ENCODE measurements around the gene PPP1R9A. TPM values are rescaled to one million over a fixed set of nuclear protein-coding genes. Genes with fewer than 3 reads are reported as not detected.

The PPP1R9A gene
- total and polyA plus RNA-seq, 8 donors = 18.7 to 28.6 (median 24.3) TPM

DNA sequence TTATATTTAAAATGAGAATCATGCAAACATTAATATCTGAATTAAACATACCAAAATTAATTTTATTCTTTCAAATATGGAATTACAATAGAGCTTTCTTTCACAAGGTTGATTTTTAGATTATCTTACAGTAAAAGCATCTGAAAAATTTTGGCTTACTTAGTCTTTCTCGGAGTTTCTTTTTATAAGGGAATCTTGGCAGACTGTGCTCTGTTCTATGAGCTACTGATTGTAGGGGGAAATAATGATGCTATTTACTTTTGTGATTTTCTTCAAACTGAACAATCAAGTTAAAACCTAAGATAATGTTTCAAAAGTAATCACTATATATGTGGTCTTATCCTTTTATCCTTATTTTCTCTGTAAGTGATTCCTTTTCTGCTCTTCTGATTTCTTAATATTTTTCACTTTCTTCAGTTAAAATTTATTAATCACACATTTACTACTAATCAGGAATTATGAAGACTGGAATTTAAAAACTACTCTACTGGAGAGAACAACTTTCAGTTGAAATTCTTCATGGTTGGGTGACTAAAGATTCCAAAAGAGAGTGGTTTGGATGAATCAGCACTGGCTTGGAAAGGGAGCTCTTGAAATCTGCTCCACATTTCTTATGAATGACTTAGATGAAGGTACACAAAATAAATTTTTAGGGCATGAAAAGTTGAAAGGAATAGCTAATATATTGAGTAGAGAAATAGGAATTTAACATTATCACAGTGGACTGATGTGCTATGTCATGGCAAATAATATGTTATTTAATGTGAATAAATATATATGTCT lies 103.9 kb downstream of the PPP1R9A start:
- Histone ChIP-seq H3K27me3 (no peaks in the 10 kb centered on the region), H3K9me3 (no peaks in the 10 kb centered on the region), H3K27ac (peak overlapping the region in 1 of 2 donors; percentile 43), H3K4me3 (no peak overlapping the region), H3K36me3 (no peaks in the 10 kb centered on the region), H3K4me1 (no peaks in the 10 kb centered on the region)
- intact Hi-C loops (cut with DNase I) = no loop called here
- DNase-seq (no peak), ATAC-seq (peak; percentile 80)
- TF ChIP-seq, protein P1, sequence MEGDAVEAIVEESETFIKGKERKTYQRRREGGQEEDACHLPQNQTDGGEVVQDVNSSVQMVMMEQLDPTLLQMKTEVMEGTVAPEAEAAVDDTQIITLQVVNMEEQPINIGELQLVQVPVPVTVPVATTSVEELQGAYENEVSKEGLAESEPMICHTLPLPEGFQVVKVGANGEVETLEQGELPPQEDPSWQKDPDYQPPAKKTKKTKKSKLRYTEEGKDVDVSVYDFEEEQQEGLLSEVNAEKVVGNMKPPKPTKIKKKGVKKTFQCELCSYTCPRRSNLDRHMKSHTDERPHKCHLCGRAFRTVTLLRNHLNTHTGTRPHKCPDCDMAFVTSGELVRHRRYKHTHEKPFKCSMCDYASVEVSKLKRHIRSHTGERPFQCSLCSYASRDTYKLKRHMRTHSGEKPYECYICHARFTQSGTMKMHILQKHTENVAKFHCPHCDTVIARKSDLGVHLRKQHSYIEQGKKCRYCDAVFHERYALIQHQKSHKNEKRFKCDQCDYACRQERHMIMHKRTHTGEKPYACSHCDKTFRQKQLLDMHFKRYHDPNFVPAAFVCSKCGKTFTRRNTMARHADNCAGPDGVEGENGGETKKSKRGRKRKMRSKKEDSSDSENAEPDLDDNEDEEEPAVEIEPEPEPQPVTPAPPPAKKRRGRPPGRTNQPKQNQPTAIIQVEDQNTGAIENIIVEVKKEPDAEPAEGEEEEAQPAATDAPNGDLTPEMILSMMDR (IDR thresholded peaks at IDR 0.05) = no peak

DNA sequence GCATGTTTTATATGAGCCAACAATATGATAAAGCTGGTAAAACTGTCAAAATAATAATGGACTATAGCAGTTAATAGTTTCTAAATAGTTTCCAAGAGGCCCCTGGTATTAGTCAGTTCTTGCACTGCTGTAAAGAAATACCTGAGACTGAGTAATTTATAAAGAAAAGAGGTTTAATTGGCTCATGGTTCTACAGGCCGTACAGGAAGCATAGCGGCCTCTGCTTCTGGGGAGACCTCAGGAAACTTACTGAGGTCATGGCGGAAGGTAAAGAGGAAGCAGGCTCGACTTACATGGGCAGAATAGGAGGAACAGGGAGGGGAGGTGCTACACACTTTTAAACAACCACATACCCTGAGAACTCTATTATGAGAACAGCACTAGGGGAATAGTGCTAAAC lies 104.6 kb downstream of the PPP1R9A start:
- Histone ChIP-seq H3K9me3 (no peaks in the 10 kb centered on the region), H3K27me3 (no peaks in the 10 kb centered on the region), H3K4me1 (no peaks in the 10 kb centered on the region), H3K27ac (peak overlapping the region in 1 of 2 donors; percentile 43), H3K4me3 (no peak overlapping the region), H3K36me3 (no peaks in the 10 kb centered on the region)
- no peak for ATAC-seq
- intact Hi-C loops (cut with DNase I) = no loop called here
- TF ChIP-seq, protein P1 (IDR thresholded peaks at IDR 0.05) = no peak
- DNase-seq = no peak

DNA sequence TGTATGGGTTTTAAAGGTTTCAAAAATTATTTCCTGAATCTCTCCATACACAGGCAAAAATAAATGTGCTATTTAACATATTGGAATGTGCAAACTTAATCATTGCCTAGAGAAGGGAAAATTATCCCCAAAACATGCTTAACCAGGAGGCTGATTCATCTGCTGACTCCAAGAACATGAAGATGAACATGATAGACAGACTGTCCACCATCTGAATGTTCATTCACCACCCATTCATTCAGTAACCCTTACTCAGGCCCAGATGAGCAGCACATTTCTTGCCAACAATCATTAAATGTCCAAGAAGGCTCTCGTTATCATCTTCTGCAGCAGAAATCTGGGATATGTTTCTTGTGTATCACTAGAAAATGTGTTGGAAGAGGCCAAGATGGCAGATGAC lies 110.6 kb downstream of the PPP1R9A start:
- Histone ChIP-seq H3K4me1 (no peaks in the 10 kb centered on the region), H3K27ac (no peak overlapping the region), H3K27me3 (no peaks in the 10 kb centered on the region), H3K9me3 (no peaks in the 10 kb centered on the region), H3K4me3 (no peak overlapping the region), H3K36me3 (no peaks in the 10 kb centered on the region)
- TF ChIP-seq, protein P1 (IDR thresholded peaks at IDR 0.05) = no peak
- ATAC-seq = no peak
- intact Hi-C loops (cut with DNase I) = no loop called here
- no peak for DNase-seq

DNA sequence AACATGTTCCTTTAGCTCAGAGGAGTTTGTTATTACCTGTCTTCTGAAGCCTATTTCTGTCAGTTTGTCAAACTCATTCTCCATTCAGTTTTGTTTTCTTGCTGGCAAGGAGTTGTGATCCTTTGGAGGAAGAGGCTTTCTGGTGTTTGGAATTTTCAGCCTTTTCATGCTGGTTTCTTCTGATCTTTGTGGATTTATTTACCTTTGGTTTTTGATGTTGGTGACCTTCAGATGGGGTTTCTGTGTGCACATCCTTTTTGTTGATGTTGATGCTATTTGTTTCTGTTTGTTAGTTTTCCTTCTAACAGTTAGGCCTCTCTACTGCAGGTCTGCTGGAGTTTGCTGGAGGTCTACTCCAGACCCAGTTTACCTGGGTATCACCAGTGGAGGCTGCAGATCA lies 118.6 kb downstream of the PPP1R9A start:
- intact Hi-C loops (cut with DNase I) = no loop called here
- peaks cover 0 to 23% of the 10 kb centered on the region in 2 donors for H3K9me3 ChIP-seq

DNA sequence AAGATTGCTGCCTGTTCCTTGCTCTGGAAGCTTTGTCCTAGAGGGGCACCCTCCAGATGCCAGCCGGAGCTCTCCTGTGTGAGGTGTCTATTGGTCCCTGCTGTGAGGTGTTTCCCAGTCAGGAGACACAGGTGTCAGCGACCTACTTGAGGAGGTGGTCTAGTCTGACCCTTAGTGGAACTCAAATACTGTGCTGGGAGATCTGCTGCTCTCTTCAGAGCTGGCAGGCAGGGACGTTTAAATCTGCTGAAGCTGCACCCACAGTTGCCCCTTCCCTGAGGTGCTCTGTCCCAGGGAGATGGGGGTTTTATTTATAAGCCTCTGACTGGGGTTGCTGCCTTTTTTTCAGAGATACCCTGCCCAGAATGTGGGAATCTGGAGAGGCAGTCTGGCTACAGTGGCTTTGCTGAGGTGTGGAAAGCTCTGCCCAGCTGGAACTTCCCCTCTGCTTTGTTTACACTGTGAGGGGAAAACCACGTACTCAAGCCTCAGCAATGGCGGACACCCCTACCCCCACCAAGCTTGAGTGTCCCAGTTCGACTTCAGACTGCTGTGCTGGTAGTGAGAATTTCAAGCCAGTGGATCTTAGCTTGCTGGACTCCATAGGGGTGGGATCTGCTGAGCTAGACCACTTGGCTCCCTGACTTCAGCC lies 119.2 kb downstream of the PPP1R9A start:
- peaks cover 0 to 23% of the 10 kb centered on the region in 2 donors for H3K9me3 ChIP-seq
- intact Hi-C loops (cut with DNase I) = no loop called here
- DNase-seq (peak in 2 of 4 donors; percentile 8 to 38), ATAC-seq (peak; percentile 89)
- H3K4me3 ChIP-seq = no peak overlapping the region
- H3K4me1 ChIP-seq = no peaks in the 10 kb centered on the region
- no peak overlapping the region for H3K27ac ChIP-seq
- no peaks in the 10 kb centered on the region for H3K36me3 ChIP-seq
- TF ChIP-seq, protein P1 (IDR thresholded peaks at IDR 0.05) = no peak
- no peaks in the 10 kb centered on the region for H3K27me3 ChIP-seq

More for the DNA sequence above, 118.6 kb downstream of the PPP1R9A start:
- H3K4me3 ChIP-seq = no peak overlapping the region
- no peak overlapping the region for H3K27ac ChIP-seq
- no peak for DNase-seq
- H3K4me1 ChIP-seq = no peaks in the 10 kb centered on the region
- no peak for ATAC-seq
- H3K27me3 ChIP-seq = no peaks in the 10 kb centered on the region
- TF ChIP-seq, protein P1 (IDR thresholded peaks at IDR 0.05) = no peak
- no peaks in the 10 kb centered on the region for H3K36me3 ChIP-seq
